SKM-1 treated with dmso at 0.1 percent for 144 hours (cell line): ENCODE data around the gene FAM186B.

Experiments
- DNase-seq: peaks from one replicate; lab custom pipeline; 2025; ENCODE audit not compliant: unreplicated experiment; lab: John Stamatoyannopoulos, UW

FAM186B gene

GRCh38 chr12:49540229-49541139 lies 65.0 kb downstream of the FAM186B start:
- DNase-seq, result no peak

- DNase-seq, result no peak
Observed at GRCh38 chr12:49539406-49540228, 65.8 kb downstream of the FAM186B start.

GRCh38 chr12:49538510-49539403 lies 66.7 kb downstream of the FAM186B start, which contains the start of gene KCNH3:
TSS of gene KCNH3 (plus strand) at chr12:49539030. CDS start at chr12:49539417, 387 bp downstream.
- no peak for DNase-seq

GRCh38 chr12:49537752-49538509 lies 67.5 kb downstream of the FAM186B start:
- DNase-seq, result no peak
